GM23338 (cell line): ENCODE measurements around the gene SLC22A5. TPM values are rescaled to one million over a fixed set of nuclear protein-coding genes. Genes with fewer than 3 reads are reported as not detected.

Experiments used
- ATAC-seq: fragments of 200-7000 bp; cut with Tn5 transposase; 3 replicates; pipeline ENCODE4 v1.9.1; 2020
- DNase-seq: peaks from one replicate; pipeline ENCODE4 v3.0.0-alpha.2; 2015; ENCODE audit warnings: low spot score
- H2AFZ ChIP-seq: fragments of 200-600 bp; sonication (generic); 2 replicates; pipeline ENCODE4 v1.8.0; 2016; ENCODE audit warnings: antibody characterized with exemption, mild to moderate bottlenecking, moderate library complexity
- H3F3A ChIP-seq: fragments of 200-600 bp; sonication (generic); replicated peaks from 2 replicates; pipeline ENCODE4 v1.8.0; 2017; ENCODE audit warnings: antibody characterized with exemption, mixed run types, low read depth
- H3K27ac ChIP-seq: fragments of 200-600 bp; sonication (generic); 2 replicates; pipeline ENCODE4 v1.6.1; 2016; ENCODE audit warnings: low read depth
- H3K27me3 ChIP-seq: fragments of 200-600 bp; sonication (generic); 2 replicates; pipeline ENCODE4 v1.8.0; 2016; ENCODE audit warnings: mild to moderate bottlenecking, mixed run types, moderate library complexity; ENCODE audit not compliant: insufficient read depth
- H3K36me3 ChIP-seq: fragments of 200-600 bp; sonication (generic); 2 replicates; pipeline ENCODE4 v1.8.0; 2016; ENCODE audit warnings: mild to moderate bottlenecking; ENCODE audit not compliant: insufficient read depth
- H3K4me1 ChIP-seq: fragments of 200-600 bp; sonication (generic); 2 replicates; pipeline ENCODE4 v1.8.0; 2016; ENCODE audit warnings: mild to moderate bottlenecking, moderate library complexity; ENCODE audit not compliant: insufficient read depth
- H3K4me2 ChIP-seq: fragments of 200-600 bp; sonication (generic); 2 replicates; pipeline ENCODE4 v1.7.1; 2017; ENCODE audit warnings: mixed run types
- H3K4me3 ChIP-seq: fragments of 200-600 bp; sonication (generic); 2 replicates; pipeline ENCODE4 v1.6.1; 2016; ENCODE audit warnings: mixed run types
- H3K79me2 ChIP-seq: fragments of 200-600 bp; sonication (generic); replicated peaks from 2 replicates; pipeline ENCODE4 v1.8.0; 2017; ENCODE audit warnings: mild to moderate bottlenecking; ENCODE audit not compliant: insufficient read depth
- H3K9me2 ChIP-seq: fragments of 200-600 bp; sonication (generic); 2 replicates; pipeline ENCODE4 v1.8.0; 2017; ENCODE audit not compliant: insufficient read depth
- H4K20me1 ChIP-seq: fragments of 200-600 bp; sonication (generic); replicated peaks from 2 replicates; pipeline ENCODE4 v1.8.0; 2017; ENCODE audit warnings: mild to moderate bottlenecking; ENCODE audit not compliant: insufficient read depth
- H3K27ac Mint-ChIP-seq: 2 replicates; pipeline ENCODE4 v1.8.0; 2020; ENCODE audit warnings: inconsistent platforms, mild to moderate bottlenecking, moderate library complexity, mixed read lengths
- H3K27me3 Mint-ChIP-seq: 3 replicates; pipeline ENCODE4 v1.8.0; 2022; ENCODE audit warnings: low read depth, mild to moderate bottlenecking, moderate library complexity, mixed read lengths, inconsistent platforms; ENCODE audit not compliant: insufficient read depth, poor library complexity
- H3K36me3 Mint-ChIP-seq: 3 replicates; pipeline ENCODE4 v1.8.0; 2021; ENCODE audit warnings: low read depth, mild to moderate bottlenecking, inconsistent platforms, moderate library complexity, mixed read lengths
- H3K4me1 Mint-ChIP-seq: 3 replicates; pipeline ENCODE4 v1.8.0; 2020; ENCODE audit warnings: mild to moderate bottlenecking, inconsistent platforms, mixed read lengths
- H3K4me3 Mint-ChIP-seq: 3 replicates; pipeline ENCODE4 v1.8.0; 2021; ENCODE audit warnings: moderate library complexity, mild to moderate bottlenecking, inconsistent platforms, mixed read lengths
- H3K9me3 Mint-ChIP-seq: 3 replicates; pipeline ENCODE4 v1.8.0; 2020; ENCODE audit warnings: moderate library complexity, mild to moderate bottlenecking, inconsistent platforms, mixed read lengths
- CREB1 ChIP-seq: fragments of 250-450 bp; sonication (Bioruptor Pico); IDR thresholded peaks from 2 replicates; pipeline ENCODE4 v1.5.0; 2020; ENCODE audit warnings: low read depth, mild to moderate bottlenecking, moderate library complexity
- CTCF ChIP-seq, 2 experiments: fragments of 200-600 bp in 1 of 2; sonication (generic) in 1 of 2; conservative IDR thresholded peaks; 2 replicates each; pipeline versions ENCODE4 v1.5.1 to v1.6.1; 2016 to 2017; ENCODE audit warnings: antibody characterized with exemption in 2 of 2, low read depth in 2 of 2, mild to moderate bottlenecking in 2 of 2, moderate library complexity in 1 of 2
- EZH2 ChIP-seq: fragments of 200-600 bp; sonication (generic); IDR thresholded peaks from one replicate; pipeline ENCODE4 v1.8.0; 2017; ENCODE audit warnings: antibody characterized with exemption, mild to moderate bottlenecking, low read depth; ENCODE audit not compliant: unreplicated experiment
- JUNB ChIP-seq: IDR thresholded peaks from one replicate; pipeline ENCODE4 v1.6.1; 2016; ENCODE audit warnings: antibody characterized with exemption; ENCODE audit not compliant: unreplicated experiment
- POLR2AphosphoS5 ChIP-seq: IDR thresholded peaks from 2 replicates; pipeline ENCODE4 v1.6.1; 2016; ENCODE audit warnings: antibody characterized with exemption, low read depth
- ZNF114 ChIP-seq: fragments of 250-450 bp; sonication (Bioruptor Pico); IDR thresholded peaks from 2 replicates; pipeline ENCODE4 v1.5.0; 2020; ENCODE audit warnings: mild to moderate bottlenecking, moderate library complexity
- ZNF462 ChIP-seq: fragments of 250-450 bp; sonication (Bioruptor Pico); IDR thresholded peaks from 2 replicates; pipeline ENCODE4 v1.5.0; 2020; ENCODE audit warnings: mild to moderate bottlenecking, moderate library complexity
- polyA plus RNA-seq: library from polyadenylated mRNA; unstranded; fragments of >200 nt; fragmentation: Nextera tagmentation; extraction: Ambion mirVana; gene quantifications from 2 replicates; pipeline ENCODE4 v1.2.1, GENCODE V29; 2016
- total RNA-seq: library from RNA; depleted of rRNA; stranded (reverse); fragments of >200 nt; shearing (Covaris generic); gene quantifications from 2 replicates; pipeline ENCODE4 v1.2.3, GENCODE V29; 2014

Gene SLC22A5
- total and polyA plus RNA-seq, 2 experiments from 2014 or later, result 1.9 to 2.4 TPM

GRCh38 chr5:132421462-132421861 is 52.0 kb downstream of the SLC22A5 start (continued):
- TF ChIP-seq ZNF462 (CRISPR knock-in tag) (no peak), CREB1 (CRISPR knock-in tag) (no peak)

- H3K4me3 ChIP-seq, result no peak overlapping the region
- H3K36me3 ChIP-seq, result no peaks in the 10 kb centered on the region
- peaks cover 4% of the 10 kb centered on the region for H3K27me3 Mint-ChIP-seq
- H3K4me1 ChIP-seq, result peaks cover 7% of the 10 kb centered on the region
- H3K9me3 Mint-ChIP-seq, result no peaks in the 10 kb centered on the region
- ATAC-seq (no peak), DNase-seq (no peak)
- no peak overlapping the region for H3K27ac Mint-ChIP-seq
- H3K36me3 Mint-ChIP-seq, result no peaks in the 10 kb centered on the region
- H3F3A ChIP-seq, result no peaks in the 10 kb centered on the region
- H4K20me1 ChIP-seq, result no peaks in the 10 kb centered on the region
- H3K4me2 ChIP-seq, result no peak overlapping the region
- H3K27me3 ChIP-seq, result no peaks in the 10 kb centered on the region
- no peaks in the 10 kb centered on the region for H3K79me2 ChIP-seq
- H3K4me3 Mint-ChIP-seq, result no peak overlapping the region
- no peaks in the 10 kb centered on the region for H3K9me2 ChIP-seq
- peaks cover 30% of the 10 kb centered on the region for H3K4me1 Mint-ChIP-seq
- 0 out of 2 replicates have a peak overlapping the region, but pooled peaks have one; percentile 3 for H2AFZ ChIP-seq
- no peak overlapping the region for H3K27ac ChIP-seq
- TF ChIP-seq CREB1 (CRISPR knock-in tag) (no peak), EZH2 (no peak), CTCF (conservative IDR thresholded peaks at IDR 0.05; ENCODE audit: low read depth in 2 of 2) (no peak), JUNB (no peak), ZNF462 (CRISPR knock-in tag) (no peak), ZNF114 (no peak), POLR2AphosphoS5 (no peak)
Observed at GRCh38 chr5:132422720-132423437, 53.4 kb downstream of the SLC22A5 start.
